Ureter (tissue), 1 donor: Measurements from ENCODE around the gene ARHGAP40. TPM values are rescaled to one million over a fixed set of nuclear protein-coding genes. Genes with fewer than 3 reads are reported as not detected.

Experiments used
- DNase-seq: peaks from one replicate; pipeline ENCODE4 v3.0.0-alpha.2; 2020; ENCODE audit warnings: low spot score
- total RNA-seq: library from RNA; stranded (reverse); gene quantifications from one replicate; pipeline ENCODE4 v1.2.4, GENCODE V29; 2023
- donor health status: DM: yes; HTN: yes; CAD: no.

ARHGAP40 gene
- total RNA-seq, 1 donor from 2014 or later: 17.9 TPM

DNA sequence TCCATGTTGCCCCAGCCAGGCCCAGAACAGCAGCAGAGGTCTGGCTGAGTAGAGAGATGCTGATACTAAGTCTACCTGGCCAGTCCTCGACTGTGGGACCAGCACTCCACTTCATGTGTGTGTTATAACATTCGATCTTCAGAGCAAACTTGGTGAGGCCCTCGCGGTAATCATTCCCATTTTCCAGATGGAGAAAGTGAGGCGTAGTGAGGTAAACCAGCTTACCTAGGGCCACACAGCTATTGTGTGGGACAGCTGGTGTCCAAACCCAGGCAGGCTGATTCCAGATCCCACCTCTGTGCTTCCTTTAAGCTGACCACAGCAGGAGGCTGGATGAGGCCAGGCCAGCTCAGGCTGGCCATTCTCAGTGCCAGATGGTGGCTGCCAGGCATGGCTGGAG is 75.0 kb downstream of the ARHGAP40 start:
- no peak for DNase-seq

DNA sequence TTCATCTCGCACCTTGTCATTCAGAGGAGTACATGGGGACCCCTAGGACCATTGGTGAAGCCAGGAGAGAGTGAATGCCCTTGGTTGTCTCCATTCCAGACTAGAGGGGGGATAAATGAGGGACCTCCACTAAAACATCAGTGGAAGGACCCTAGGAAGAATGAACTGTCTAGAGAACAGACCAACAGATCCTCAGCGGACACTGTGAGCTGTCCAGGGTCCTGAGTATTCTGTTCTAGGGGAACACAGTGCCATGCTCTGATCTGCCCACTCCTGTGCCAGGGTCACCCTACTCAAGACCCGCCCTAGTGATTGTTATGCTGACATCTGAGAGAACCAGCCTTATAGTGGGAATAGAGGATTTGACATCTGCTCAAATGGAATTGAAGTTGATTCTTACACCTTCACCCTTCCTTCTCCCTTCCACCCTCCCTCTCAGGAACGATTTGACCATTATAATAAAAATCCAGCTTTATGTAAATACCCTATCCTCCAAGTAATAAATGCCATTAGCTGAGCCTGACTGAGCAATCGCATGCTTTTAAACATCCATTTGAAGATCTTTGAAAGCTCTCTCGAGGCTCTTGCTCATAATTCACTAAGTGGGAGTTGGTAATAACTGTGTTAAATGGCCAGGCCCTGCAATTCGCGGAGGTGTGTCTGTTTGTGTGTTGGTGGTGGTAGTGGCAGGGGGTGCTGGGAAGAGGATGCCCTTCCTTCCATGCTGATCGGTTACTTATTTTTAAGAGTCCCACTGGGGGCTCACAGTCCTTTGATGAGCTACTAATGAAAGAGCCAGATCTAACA is 79.1 kb downstream of the ARHGAP40 start:
- DNase-seq: no peak

DNA sequence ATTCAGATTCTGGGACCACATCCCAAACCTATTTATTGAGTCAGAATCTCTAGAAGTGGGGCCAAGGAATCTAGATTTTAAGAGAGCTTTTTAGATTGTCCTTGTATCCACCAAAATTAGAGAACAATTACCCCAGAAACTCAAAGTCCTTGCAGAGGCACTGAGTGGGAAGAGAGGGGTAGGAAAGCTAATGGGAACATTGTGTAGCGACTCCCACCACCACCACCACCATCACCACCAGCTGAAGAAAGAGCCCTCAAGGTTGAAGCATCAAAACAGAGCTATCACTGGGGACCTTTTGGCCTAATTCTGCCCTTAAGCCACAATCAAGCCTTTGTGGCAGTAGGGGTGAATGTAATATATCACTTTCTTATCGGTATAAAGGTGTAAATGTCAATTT is 83.7 kb downstream of the ARHGAP40 start:
- DNase-seq: no peak

DNA sequence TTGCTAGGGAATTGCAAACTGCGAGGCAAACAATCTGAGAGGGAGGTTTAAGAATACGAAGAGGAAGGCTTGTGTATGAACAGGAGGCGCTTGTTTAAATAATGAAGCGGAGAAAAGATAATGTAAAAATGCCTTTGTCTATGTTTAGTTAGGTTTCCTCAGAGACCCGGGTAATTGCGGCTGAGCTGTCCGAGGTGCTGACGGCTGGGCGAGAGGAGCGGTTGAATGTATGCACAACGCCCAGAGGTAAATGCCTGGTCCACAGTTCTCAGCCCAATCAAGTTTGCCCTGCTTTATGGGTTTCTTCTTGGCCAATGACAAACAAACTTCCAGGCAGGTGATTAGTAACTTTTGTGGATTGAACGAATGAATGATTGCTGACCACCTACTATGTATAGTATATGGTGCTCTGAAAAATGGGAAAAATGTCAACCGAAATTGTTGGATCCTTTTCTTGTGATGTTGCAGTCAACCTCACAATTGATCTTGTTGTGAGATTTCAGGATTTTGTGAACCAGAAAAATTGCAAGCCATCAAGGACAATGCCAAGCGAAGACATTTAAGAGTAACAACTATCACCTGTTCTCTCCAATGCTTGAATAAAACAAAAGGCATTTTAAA is 84.4 kb downstream of the ARHGAP40 start:
- no peak for DNase-seq

DNA sequence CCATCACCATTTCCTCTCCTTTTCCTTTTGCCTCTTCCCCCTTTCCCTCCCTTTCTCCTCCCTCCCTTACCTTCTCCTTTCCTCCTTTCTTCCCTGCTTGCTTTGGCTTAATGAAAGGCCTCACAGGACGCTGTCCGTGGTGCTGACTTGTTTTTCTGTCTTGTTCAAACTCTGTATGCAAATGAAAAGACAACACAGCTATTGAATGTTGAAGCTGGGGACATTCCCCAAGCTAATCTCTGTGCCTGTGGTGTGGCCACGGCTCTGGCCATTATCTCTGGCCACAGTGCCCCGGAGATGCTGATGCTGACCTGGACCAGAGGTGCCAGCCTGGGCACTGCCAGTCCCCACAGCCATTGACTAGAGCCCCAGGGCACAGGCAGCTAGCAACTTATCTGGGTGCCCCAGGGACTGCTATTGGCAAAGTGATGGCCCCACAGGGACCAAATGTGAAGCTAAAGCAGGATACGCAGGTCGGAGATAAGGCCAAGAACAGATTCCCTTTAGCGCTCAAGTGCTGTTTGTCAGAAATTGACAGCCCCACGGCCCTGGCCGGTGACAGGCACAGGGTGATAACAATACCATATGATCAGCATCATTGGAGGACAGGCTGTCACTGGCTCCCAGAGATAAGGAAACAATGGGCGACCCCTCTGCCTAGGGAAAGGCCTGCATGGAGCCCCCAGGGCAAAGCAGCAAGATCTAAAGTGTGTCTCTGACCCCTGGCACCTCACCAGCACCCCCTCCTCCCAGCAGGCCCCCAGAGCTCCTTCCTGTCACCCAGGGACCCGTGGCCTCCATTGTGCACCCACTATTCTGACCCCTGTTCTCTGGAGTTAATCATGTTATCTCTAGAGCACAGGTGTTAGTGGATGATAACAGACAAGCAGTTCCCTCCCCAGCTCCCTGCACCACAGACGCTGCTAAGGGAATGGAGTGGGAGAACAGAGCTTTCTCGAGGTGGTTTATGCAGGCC is 91.1 kb downstream of the ARHGAP40 start:
- DNase-seq: no peak

DNA sequence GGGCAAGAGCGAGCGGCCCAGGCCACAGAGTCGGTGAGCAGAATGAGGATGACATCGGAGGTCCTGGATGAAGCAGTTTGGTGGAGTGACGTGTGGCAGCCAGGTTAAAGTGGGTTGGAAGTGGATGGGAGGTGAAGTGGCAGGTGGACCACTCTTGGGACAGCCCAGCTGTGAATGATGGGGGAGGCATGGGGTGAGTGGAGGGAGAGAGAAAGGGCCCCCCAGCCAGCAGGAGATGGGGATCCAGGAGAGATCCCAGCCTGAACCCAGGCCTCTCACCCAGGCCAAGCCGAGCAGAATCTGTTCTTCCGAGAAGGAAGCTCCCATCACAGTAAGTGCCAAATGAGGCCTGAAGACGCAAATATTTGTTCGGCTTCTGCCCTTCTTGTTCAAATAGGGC is 95.7 kb downstream of the ARHGAP40 start:
- no peak for DNase-seq

DNA sequence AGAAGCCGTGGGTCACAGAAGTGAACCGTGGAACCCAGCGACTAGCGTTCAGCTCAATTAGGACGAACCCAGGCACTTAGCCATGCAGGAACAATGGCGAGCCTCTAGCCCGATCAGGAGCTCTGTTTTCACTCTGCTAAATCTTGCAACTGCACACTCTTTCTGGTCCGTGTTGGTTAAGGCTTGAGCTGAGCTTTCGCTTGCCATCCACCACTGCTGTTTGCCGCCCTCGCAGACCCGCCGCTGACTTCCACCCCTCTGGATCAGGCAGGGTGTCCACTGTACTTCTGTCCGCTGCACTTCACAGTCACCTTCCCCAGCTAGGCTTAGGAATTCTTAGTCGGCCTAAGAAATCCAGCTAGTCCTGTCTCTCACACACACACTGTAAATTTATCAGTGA is 96.9 kb downstream of the ARHGAP40 start:
- no peak for DNase-seq

DNA sequence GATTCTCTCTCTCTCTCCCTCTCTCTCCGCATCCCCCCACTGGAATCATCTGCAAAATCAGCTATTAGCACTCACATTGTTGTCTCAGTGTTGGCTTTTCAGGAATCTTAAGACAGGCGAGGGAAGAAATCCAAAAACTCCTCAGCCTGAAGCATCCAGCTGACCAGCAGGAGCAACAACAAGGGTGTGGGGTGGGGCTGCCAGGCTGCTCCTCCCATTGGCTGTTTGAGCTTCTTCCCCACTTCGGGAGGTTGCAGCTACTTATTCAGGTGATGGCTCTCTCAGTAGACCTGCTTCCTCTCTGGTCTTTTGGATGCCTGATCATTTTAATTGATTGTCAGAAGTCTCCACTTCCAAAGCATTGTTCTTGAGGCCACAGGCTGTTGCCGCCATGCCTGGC is 98.5 kb downstream of the ARHGAP40 start:
- no peak for DNase-seq

Other genes starting within 250 kb of the ARHGAP40 start
- gene SNHG17, start 166.5 kb upstream of the ARHGAP40 start, total RNA-seq: 54.1 TPM
- gene RALGAPB, start 129.0 kb upstream of the ARHGAP40 start, total RNA-seq: 67.9 TPM
- not detected for gene ADIG, start 20.6 kb upstream of the ARHGAP40 start, total RNA-seq
- not detected for gene SLC32A1, start 122.7 kb downstream of the ARHGAP40 start, total RNA-seq
- gene ACTR5, start 146.7 kb downstream of the ARHGAP40 start, total RNA-seq: 8.9 TPM
- gene PPP1R16B, start 203.9 kb downstream of the ARHGAP40 start, total RNA-seq: 10.4 TPM